Aorta (tissue), 5 donors: ENCODE data around the gene DSCAM. TPM values are rescaled to one million over a fixed set of nuclear protein-coding genes. Genes with fewer than 3 reads are reported as not detected.

Experiments used
- ATAC-seq: fragments of 200-7000 bp; cut with Tn5 transposase; one replicate; pipeline ENCODE4 v1.9.1; 2022; ENCODE audit warnings: moderate library complexity; ENCODE audit not compliant: low FRiP score
- DNase-seq, 2 donors: peaks; one replicate each; pipeline ENCODE4 v3.0.0-alpha.2; 2020
- H3K27ac ChIP-seq, 2 donors: one replicate each; pipeline ENCODE4 v1.5.1; 2013; ENCODE audit warnings: low read length in 2 of 2, mild to moderate bottlenecking in 2 of 2, moderate library complexity in 2 of 2, control low read depth in 1 of 2, inconsistent platforms in 1 of 2, low read depth in 1 of 2
- H3K27me3 ChIP-seq, 2 donors: one replicate each; pipeline ENCODE4 v1.6.1; 2013; ENCODE audit warnings: control low read depth in 1 of 2, low read length in 1 of 2, mild to moderate bottlenecking in 1 of 2, moderate library complexity in 1 of 2; ENCODE audit not compliant: insufficient read depth in 2 of 2, control insufficient read depth in 1 of 2
- H3K36me3 ChIP-seq, 2 donors: one replicate each; pipeline ENCODE4 v1.6.1; 2013; ENCODE audit warnings: control low read depth in 1 of 2, low read length in 1 of 2, mild to moderate bottlenecking in 1 of 2; ENCODE audit not compliant: insufficient read depth in 2 of 2, control insufficient read depth in 1 of 2
- H3K4me1 ChIP-seq, 2 donors: one replicate each; pipeline ENCODE4 v1.6.1; 2013; ENCODE audit warnings: low read length in 2 of 2, control low read depth in 1 of 2, mild to moderate bottlenecking in 1 of 2, moderate library complexity in 1 of 2; ENCODE audit not compliant: insufficient read depth in 2 of 2, control insufficient read depth in 1 of 2
- H3K4me3 ChIP-seq, 2 donors: one replicate each; pipeline ENCODE4 v1.5.1; 2013; ENCODE audit warnings: low read length in 2 of 2, control low read depth in 1 of 2, mild to moderate bottlenecking in 1 of 2
- H3K9me3 ChIP-seq: one replicate; pipeline ENCODE4 v1.6.1; 2013; ENCODE audit warnings: mild to moderate bottlenecking, low read length; ENCODE audit not compliant: control insufficient read depth
- WGBS, 2 donors: extraction: QIAGEN DNeasy Blood & Tissue Kit; methylation state at CpG; one replicate each; pipeline ENCODE4 v1.1.7; 2013; 5-methylcytosine and 5-hydroxymethylcytosine counted together
- intact Hi-C, 2 donors: fragments of 100-400 bp; cut with DNase I; formaldehyde crosslinking; loops; one replicate each; pipeline versions ENCODE4 v1.14.2 to v1.15.0; 2022
- microRNA-seq, 2 donors: library from miRNA; unstranded; fragments of <30 nt; microRNA quantifications; one replicate each; pipeline ENCODE4 v1.2.0, GENCODE V29; 2020
- polyA plus RNA-seq, 2 donors: library from polyadenylated mRNA; stranded (reverse); fragments of 200-250 nt; gene quantifications; one replicate each; pipeline ENCODE4 v1.2.3, GENCODE V29; 2013
- total RNA-seq, 2 donors: library from RNA; stranded (reverse); fragmentation: NEBNext Ultra II Directional; extraction: Animal tissue kit (Norgen Biotek cat#: 25700); gene quantifications; one replicate each; pipeline ENCODE4 v1.2.1, GENCODE V29; 2021
- donor health status: healthy with polysubstance abuse.
- donor health status: Bipolar disorder and iron deficiency.
- donor health status: DM: no; HTN: no; CAD: no.
- donor health status: DM: no; HTN: no; CAD: no.
- donor health status: DM: yes; HTN: yes; CAD: no.

Gene DSCAM
- total and polyA plus RNA-seq, 4 donors: not detected

- no peaks in the 10 kb centered on the region for H3K36me3 ChIP-seq
- no peak for ATAC-seq
- peaks cover 4% of the 10 kb centered on the region for H3K9me3 ChIP-seq
- H3K4me1 ChIP-seq: no peaks in the 10 kb centered on the region
- no peak overlapping the region for H3K4me3 ChIP-seq
- intact Hi-C loops: no loop called here
- DNase-seq: no peak
- 67 to 73% methylated on average over 1 of the region's 1 CpG for WGBS, 2 donors
- H3K27me3 ChIP-seq: no peaks in the 10 kb centered on the region
- no peak overlapping the region for H3K27ac ChIP-seq
Measured at GRCh38 chr21:39961251-39961650, 885.7 kb downstream of the DSCAM start.

Small RNA genes within 50 kb of the gene (microRNA-seq; reads per million reads assigned to microRNA genes)
- gene MIR4760: 0 reads per million in 2 donors
